ENCODE results near the gene PPP2R5A. TPM values are rescaled to one million over a fixed set of nuclear protein-coding genes. Genes with fewer than 3 reads are reported as not detected.

Gene PPP2R5A
- polyA plus RNA-seq, 3 donors, result 28.1 to 38.4 (median 31.1) TPM

GRCh38 chr1:212254853-212255363 lies 30.3 kb upstream of the PPP2R5A start:
- H2AFZ ChIP-seq (ENCODE audit: insufficient read depth, low read depth, low read length, poor library complexity, severe bottlenecking), result peak overlapping the region; percentile 76
- no peaks in the 10 kb centered on the region for H3K36me3 ChIP-seq (replicated peaks in 1 of 2; ENCODE audit: control insufficient read depth in 1 of 2, insufficient read depth in 2 of 2, low read length in 2 of 2)
- H3K4me3 ChIP-seq (replicated peaks in 1 of 3; ENCODE audit: low read depth in 2 of 3, low read length in 3 of 3), result peak overlapping the region in 1 of 3 experiments; percentile 62
- no peaks in the 10 kb centered on the region for H3K27me3 ChIP-seq (ENCODE audit: control insufficient read depth in 2 of 2, insufficient read depth in 2 of 2, low read length in 2 of 2)
- no peaks in the 10 kb centered on the region for H3K9me3 ChIP-seq (replicated peaks in 1 of 2; ENCODE audit: control insufficient read depth in 1 of 2, insufficient read depth in 1 of 2, low read length in 2 of 2)
- Mint-ChIP-seq H3K27ac (peak overlapping the region; percentile 89 to 99 (median 97)), H3K36me3 (peaks cover 4 to 10% of the 10 kb centered on the region in 2 donors), H3K9me3 (peaks cover 0 to 6% (median 3%) of the 10 kb centered on the region in 7 donors), H3K4me3 (peak overlapping the region; percentile 18 to 87), H3K27me3 (ENCODE audit: low read depth in 3 of 3) (peaks cover 0 to 3% (median 1%) of the 10 kb centered on the region in 3 donors), H3K4me1 (peaks cover 76% of the 10 kb centered on the region)
- H3K79me2 ChIP-seq (ENCODE audit: insufficient read depth, low read length), result no peaks in the 10 kb centered on the region
- peak overlapping the region; percentile 48 for H3K9ac ChIP-seq (ENCODE audit: insufficient read depth, low read length, poor library complexity, severe bottlenecking)
- DNase-seq, result peak in 2 of 3 donors; percentile 27 to 52
- TF ChIP-seq, protein P1, sequence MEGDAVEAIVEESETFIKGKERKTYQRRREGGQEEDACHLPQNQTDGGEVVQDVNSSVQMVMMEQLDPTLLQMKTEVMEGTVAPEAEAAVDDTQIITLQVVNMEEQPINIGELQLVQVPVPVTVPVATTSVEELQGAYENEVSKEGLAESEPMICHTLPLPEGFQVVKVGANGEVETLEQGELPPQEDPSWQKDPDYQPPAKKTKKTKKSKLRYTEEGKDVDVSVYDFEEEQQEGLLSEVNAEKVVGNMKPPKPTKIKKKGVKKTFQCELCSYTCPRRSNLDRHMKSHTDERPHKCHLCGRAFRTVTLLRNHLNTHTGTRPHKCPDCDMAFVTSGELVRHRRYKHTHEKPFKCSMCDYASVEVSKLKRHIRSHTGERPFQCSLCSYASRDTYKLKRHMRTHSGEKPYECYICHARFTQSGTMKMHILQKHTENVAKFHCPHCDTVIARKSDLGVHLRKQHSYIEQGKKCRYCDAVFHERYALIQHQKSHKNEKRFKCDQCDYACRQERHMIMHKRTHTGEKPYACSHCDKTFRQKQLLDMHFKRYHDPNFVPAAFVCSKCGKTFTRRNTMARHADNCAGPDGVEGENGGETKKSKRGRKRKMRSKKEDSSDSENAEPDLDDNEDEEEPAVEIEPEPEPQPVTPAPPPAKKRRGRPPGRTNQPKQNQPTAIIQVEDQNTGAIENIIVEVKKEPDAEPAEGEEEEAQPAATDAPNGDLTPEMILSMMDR (IDR thresholded peaks at IDR 0.05), result no peak
- WGBS (ENCODE audit: insufficient coverage), result 13% methylated on average over 3 of the region's 7 CpGs
- peak overlapping the region; percentile 71 for H3K4me2 ChIP-seq (replicated peaks; ENCODE audit: extremely low read depth, low read length, poor library complexity, severe bottlenecking)
- peak overlapping the region; percentile 88 to 93 for H3K27ac ChIP-seq (ENCODE audit: low read depth in 1 of 2, low read length in 2 of 2)
- intact Hi-C loops (cut with micrococcal nuclease), result no loop called here
- no peaks in the 10 kb centered on the region for H4K20me1 ChIP-seq (ENCODE audit: insufficient read depth, low read length)
- peaks cover 53 to 75% of the 10 kb centered on the region in 2 donors for H3K4me1 ChIP-seq (ENCODE audit: control insufficient read depth in 1 of 2, insufficient read depth in 2 of 2, low read length in 2 of 2)

GRCh38 chr1:212255705-212256307 lies 29.4 kb upstream of the PPP2R5A start:
- Mint-ChIP-seq H3K4me1 (peaks cover 83% of the 10 kb centered on the region), H3K4me3 (peak overlapping the region; percentile 18 to 87), H3K9me3 (peaks cover 0 to 6% (median 2%) of the 10 kb centered on the region in 7 donors), H3K27me3 (ENCODE audit: low read depth in 3 of 3) (peaks cover 0 to 3% (median 0%) of the 10 kb centered on the region in 3 donors), H3K36me3 (peaks cover 4 to 10% of the 10 kb centered on the region in 2 donors), H3K27ac (peak overlapping the region; percentile 89 to 99 (median 97))
- no peaks in the 10 kb centered on the region for H3K36me3 ChIP-seq (replicated peaks in 1 of 2; ENCODE audit: control insufficient read depth in 1 of 2, insufficient read depth in 2 of 2, low read length in 2 of 2)
- H3K4me1 ChIP-seq (ENCODE audit: control insufficient read depth in 1 of 2, insufficient read depth in 2 of 2, low read length in 2 of 2), result peaks cover 61 to 84% of the 10 kb centered on the region in 2 donors
- no peaks in the 10 kb centered on the region for H3K79me2 ChIP-seq (ENCODE audit: insufficient read depth, low read length)
- no peaks in the 10 kb centered on the region for H4K20me1 ChIP-seq (ENCODE audit: insufficient read depth, low read length)
- peak overlapping the region; percentile 76 for H2AFZ ChIP-seq (ENCODE audit: insufficient read depth, low read depth, low read length, poor library complexity, severe bottlenecking)
- peak; percentile 63 to 89 (median 83) for DNase-seq
- H3K27me3 ChIP-seq (ENCODE audit: control insufficient read depth in 2 of 2, insufficient read depth in 2 of 2, low read length in 2 of 2), result no peaks in the 10 kb centered on the region
- intact Hi-C loops (cut with micrococcal nuclease), result no loop called here
- WGBS (ENCODE audit: insufficient coverage), result 2% methylated on average over 7 of the region's 9 CpGs
- H3K4me3 ChIP-seq (replicated peaks in 1 of 3; ENCODE audit: low read depth in 2 of 3, low read length in 3 of 3), result peak overlapping the region; percentile 1 to 62 (median 45)
- no peaks in the 10 kb centered on the region for H3K9me3 ChIP-seq (replicated peaks in 1 of 2; ENCODE audit: control insufficient read depth in 1 of 2, insufficient read depth in 1 of 2, low read length in 2 of 2)
- TF ChIP-seq, protein P1 (IDR thresholded peaks at IDR 0.05), result no peak
- H3K4me2 ChIP-seq (replicated peaks; ENCODE audit: extremely low read depth, low read length, poor library complexity, severe bottlenecking), result peak overlapping the region; percentile 71
- peak overlapping the region; percentile 48 for H3K9ac ChIP-seq (ENCODE audit: insufficient read depth, low read length, poor library complexity, severe bottlenecking)
- peak overlapping the region; percentile 88 to 93 for H3K27ac ChIP-seq (ENCODE audit: low read depth in 1 of 2, low read length in 2 of 2)
